Nephron progenitor cell (in vitro differentiated cells): Measurements from ENCODE around the gene IQUB.

Experiments used
- DNase-seq: peaks from one replicate; pipeline ENCODE4 v3.0.0; 2021
- H3K27ac Mint-ChIP-seq: 2 replicates; pipeline ENCODE4 v1.8.0; 2021; ENCODE audit warnings: mild to moderate bottlenecking, moderate library complexity, mixed read lengths
- H3K27me3 Mint-ChIP-seq: 2 replicates; pipeline ENCODE4 v1.8.0; 2021; ENCODE audit warnings: mild to moderate bottlenecking, low read depth, mixed read lengths; ENCODE audit not compliant: poor library complexity
- H3K36me3 Mint-ChIP-seq: 2 replicates; pipeline ENCODE4 v1.8.0; 2021; ENCODE audit warnings: low read depth, mixed read lengths
- H3K4me1 Mint-ChIP-seq: 2 replicates; pipeline ENCODE4 v1.8.0; 2021; ENCODE audit warnings: mixed read lengths
- H3K4me3 Mint-ChIP-seq: 2 replicates; pipeline ENCODE4 v1.8.0; 2021; ENCODE audit warnings: mild to moderate bottlenecking, moderate library complexity, mixed read lengths
- H3K9me3 Mint-ChIP-seq: 2 replicates; pipeline ENCODE4 v1.8.0; 2021; ENCODE audit warnings: mild to moderate bottlenecking, moderate library complexity, mixed read lengths
- TF ChIP-seq, protein P1 (sequence below): fragments of 200-600 bp; sonication (generic); IDR thresholded peaks from 2 replicates; pipeline ENCODE4 v1.5.0; 2021; ENCODE audit warnings: antibody characterized with exemption

IQUB gene

DNA sequence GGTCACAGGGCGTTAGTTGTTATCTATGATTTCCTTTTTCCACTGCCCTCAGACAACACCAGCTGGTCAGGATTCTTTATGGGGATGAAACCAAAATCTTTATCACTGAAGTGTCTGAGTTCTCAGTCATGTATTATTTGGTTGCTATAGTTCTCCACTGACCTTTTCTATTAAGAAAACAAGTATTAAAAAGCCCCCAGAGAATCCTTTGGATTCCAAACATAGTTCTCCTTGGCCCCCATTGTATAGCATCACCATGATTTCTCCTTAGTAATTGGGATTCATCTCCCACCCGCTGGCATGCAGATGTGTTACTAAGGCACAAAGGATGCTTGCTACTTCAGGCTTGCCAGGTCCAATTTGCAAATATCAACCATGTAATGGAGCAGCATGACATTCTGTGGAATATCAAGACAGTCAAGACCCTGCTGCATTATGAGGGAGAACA lies 94.3 kb downstream of the IQUB start:
- DNase-seq = no peak
- Mint-ChIP-seq H3K27me3 (no peaks in the 10 kb centered on the region), H3K4me3 (no peak overlapping the region), H3K9me3 (no peaks in the 10 kb centered on the region), H3K36me3 (no peaks in the 10 kb centered on the region), H3K27ac (no peak overlapping the region), H3K4me1 (no peaks in the 10 kb centered on the region)
- TF ChIP-seq, protein P1, sequence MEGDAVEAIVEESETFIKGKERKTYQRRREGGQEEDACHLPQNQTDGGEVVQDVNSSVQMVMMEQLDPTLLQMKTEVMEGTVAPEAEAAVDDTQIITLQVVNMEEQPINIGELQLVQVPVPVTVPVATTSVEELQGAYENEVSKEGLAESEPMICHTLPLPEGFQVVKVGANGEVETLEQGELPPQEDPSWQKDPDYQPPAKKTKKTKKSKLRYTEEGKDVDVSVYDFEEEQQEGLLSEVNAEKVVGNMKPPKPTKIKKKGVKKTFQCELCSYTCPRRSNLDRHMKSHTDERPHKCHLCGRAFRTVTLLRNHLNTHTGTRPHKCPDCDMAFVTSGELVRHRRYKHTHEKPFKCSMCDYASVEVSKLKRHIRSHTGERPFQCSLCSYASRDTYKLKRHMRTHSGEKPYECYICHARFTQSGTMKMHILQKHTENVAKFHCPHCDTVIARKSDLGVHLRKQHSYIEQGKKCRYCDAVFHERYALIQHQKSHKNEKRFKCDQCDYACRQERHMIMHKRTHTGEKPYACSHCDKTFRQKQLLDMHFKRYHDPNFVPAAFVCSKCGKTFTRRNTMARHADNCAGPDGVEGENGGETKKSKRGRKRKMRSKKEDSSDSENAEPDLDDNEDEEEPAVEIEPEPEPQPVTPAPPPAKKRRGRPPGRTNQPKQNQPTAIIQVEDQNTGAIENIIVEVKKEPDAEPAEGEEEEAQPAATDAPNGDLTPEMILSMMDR = no peak

DNA sequence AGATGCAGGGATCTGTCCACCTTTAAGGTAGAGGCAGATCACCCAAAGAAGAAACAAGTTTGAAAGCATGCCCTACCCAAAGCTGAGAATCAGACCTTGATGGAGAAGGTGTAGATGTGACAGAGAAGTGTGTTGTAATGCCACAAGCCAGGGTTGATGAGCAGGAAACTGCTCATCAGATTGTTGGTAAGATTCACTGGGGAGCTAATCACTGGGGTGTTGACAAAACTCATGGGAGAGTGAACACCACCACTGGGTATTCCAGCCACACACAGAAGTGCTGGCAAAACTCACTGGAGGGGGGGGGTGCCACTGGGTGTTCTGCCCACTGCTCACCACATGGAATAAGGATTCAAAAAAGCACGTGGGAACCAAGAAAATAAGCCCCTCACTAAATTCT lies 95.2 kb downstream of the IQUB start:
- H3K27me3 Mint-ChIP-seq = no peaks in the 10 kb centered on the region
- no peak for DNase-seq
- no peaks in the 10 kb centered on the region for H3K9me3 Mint-ChIP-seq
- TF ChIP-seq, protein P1 = no peak
- H3K36me3 Mint-ChIP-seq = no peaks in the 10 kb centered on the region
- no peaks in the 10 kb centered on the region for H3K4me1 Mint-ChIP-seq
- peak overlapping the region; percentile 3 for H3K27ac Mint-ChIP-seq
- no peak overlapping the region for H3K4me3 Mint-ChIP-seq

DNA sequence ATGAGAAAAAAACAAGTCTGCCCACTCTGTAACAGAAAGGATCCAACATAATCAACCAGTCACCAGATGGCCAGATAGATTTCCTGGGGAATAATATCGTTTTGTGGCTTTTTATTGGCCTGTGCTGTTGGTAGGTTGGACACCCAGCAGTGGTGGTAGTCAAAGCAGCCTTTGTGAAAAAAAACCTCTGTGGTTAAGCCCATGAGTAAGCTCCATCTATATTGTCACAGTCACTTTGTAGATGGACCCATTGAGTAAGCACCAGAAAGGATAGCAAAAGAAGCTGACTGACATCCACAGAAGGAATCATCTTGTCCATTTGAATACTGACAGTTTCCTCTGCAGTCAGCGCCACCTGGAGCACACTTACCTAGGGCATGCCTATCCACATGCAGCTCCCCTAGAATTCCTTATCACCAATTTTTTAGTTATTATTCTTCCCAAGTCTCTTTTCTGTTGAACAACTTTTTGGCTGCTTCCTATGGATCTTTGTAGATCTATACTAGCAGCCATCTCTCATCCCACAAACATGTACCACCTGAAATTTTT lies 96.9 kb downstream of the IQUB start:
- TF ChIP-seq, protein P1 = no peak
- no peaks in the 10 kb centered on the region for H3K27me3 Mint-ChIP-seq
- H3K4me3 Mint-ChIP-seq = no peak overlapping the region
- DNase-seq = no peak
- H3K4me1 Mint-ChIP-seq = no peaks in the 10 kb centered on the region
- no peaks in the 10 kb centered on the region for H3K9me3 Mint-ChIP-seq
- no peaks in the 10 kb centered on the region for H3K36me3 Mint-ChIP-seq
- no peak overlapping the region for H3K27ac Mint-ChIP-seq

DNA sequence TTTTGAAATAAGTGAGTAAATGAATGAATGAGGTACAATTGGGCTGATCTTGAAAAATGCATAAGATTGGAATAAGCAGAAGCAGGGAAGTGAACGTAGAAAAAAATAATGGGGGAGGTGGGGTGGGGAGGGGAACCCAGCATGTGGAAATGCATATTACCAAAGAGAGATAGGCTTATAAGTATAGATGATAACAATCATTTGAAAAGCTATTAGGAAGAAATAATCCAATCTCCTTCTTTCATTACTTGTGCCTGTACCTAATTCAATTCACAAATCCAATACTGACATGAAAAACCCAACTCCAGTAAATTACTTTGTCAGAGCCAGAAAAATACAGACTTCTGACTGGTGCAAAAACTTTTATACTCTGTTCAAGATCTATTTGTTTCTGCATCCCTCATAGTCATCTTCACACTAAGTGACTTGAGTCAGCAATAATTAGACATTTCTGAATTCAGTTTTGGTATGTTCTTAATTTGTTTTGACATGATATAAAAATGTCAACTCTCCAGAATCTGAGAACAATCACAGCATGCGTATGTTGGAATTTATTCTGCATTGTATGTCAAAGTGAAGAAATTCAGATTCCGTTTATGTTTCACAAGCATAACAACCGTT lies 99.2 kb downstream of the IQUB start:
- H3K27ac Mint-ChIP-seq = no peak overlapping the region
- no peak for DNase-seq
- no peaks in the 10 kb centered on the region for H3K27me3 Mint-ChIP-seq
- H3K36me3 Mint-ChIP-seq = no peaks in the 10 kb centered on the region
- no peaks in the 10 kb centered on the region for H3K4me1 Mint-ChIP-seq
- no peak overlapping the region for H3K4me3 Mint-ChIP-seq
- no peaks in the 10 kb centered on the region for H3K9me3 Mint-ChIP-seq
- TF ChIP-seq, protein P1 = no peak

DNA sequence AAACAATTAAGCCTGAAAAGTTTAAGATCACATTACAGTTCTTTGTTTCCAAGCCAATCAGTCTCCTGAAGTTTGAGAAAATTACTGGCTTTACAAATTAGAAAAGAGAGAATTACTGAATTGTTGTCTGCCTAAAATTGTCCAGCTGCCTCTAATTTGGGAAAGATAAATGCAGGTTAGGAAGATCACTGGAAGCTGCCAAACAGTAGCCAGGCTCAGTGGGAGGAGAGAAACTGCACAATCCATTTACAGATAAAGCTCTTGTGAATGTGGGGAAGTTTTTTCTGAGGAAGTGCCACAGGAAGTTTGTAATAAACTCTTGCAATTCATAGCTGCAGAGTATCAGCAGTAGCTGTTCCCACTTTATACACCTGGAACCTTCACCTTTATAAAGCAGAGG lies 100.7 kb downstream of the IQUB start:
- DNase-seq = no peak
- TF ChIP-seq, protein P1 = no peak
- Mint-ChIP-seq H3K4me1 (no peaks in the 10 kb centered on the region), H3K27ac (peak overlapping the region; percentile 10), H3K9me3 (no peaks in the 10 kb centered on the region), H3K4me3 (no peak overlapping the region), H3K36me3 (no peaks in the 10 kb centered on the region), H3K27me3 (no peaks in the 10 kb centered on the region)

DNA sequence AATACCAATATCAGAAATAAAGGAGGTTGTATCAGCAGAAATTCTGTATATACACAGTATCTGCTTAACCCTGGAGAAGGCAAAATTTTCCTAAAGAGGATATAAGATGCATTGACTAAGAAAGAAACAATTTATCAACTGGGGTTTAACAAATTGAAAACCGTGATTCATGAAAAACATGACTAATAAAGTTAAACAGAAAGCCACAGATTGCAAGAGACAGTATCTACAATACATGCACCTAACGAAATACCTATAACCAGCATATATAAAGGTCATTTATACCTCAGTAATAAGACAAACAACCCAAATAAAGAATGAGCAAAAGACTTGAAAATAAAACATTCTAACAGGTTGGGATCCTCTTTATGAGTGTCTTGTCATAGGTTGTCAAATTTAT lies 101.8 kb downstream of the IQUB start:
- TF ChIP-seq, protein P1 = no peak
- Mint-ChIP-seq H3K27ac (no peak overlapping the region), H3K4me1 (no peaks in the 10 kb centered on the region), H3K4me3 (no peak overlapping the region), H3K36me3 (no peaks in the 10 kb centered on the region), H3K9me3 (no peaks in the 10 kb centered on the region), H3K27me3 (no peaks in the 10 kb centered on the region)
- DNase-seq = no peak
